Fibroblast of pulmonary artery (primary cell): ENCODE measurements around the gene TUNAR.
A peak's percentile ranks its signal among the peaks of the same experiment; 100 is the strongest.

Experiments
- DNase-seq: peaks from one replicate; pipeline ENCODE4 v3.0.0-alpha.2; 2010; ENCODE audit warnings: low read depth
- H3K4me3 ChIP-seq: replicated peaks from 2 replicates; pipeline ENCODE4 v1.5.1; 2011; ENCODE audit warnings: low read depth, mild to moderate bottlenecking, control low read depth, low read length, moderate library complexity
- TF ChIP-seq, protein P1 (sequence below): IDR thresholded peaks from 2 replicates; pipeline ENCODE4 v1.5.1; 2011; ENCODE audit warnings: mild to moderate bottlenecking, control low read depth, low read length, inconsistent platforms; ENCODE audit errors: missing control alignments

Gene TUNAR

GRCh38 chr14:95876761-95877538, at the start of gene TUNAR:
Gene TUNAR, plus strand, starts transcription at chr14:95876832.
- TF ChIP-seq, protein P1, sequence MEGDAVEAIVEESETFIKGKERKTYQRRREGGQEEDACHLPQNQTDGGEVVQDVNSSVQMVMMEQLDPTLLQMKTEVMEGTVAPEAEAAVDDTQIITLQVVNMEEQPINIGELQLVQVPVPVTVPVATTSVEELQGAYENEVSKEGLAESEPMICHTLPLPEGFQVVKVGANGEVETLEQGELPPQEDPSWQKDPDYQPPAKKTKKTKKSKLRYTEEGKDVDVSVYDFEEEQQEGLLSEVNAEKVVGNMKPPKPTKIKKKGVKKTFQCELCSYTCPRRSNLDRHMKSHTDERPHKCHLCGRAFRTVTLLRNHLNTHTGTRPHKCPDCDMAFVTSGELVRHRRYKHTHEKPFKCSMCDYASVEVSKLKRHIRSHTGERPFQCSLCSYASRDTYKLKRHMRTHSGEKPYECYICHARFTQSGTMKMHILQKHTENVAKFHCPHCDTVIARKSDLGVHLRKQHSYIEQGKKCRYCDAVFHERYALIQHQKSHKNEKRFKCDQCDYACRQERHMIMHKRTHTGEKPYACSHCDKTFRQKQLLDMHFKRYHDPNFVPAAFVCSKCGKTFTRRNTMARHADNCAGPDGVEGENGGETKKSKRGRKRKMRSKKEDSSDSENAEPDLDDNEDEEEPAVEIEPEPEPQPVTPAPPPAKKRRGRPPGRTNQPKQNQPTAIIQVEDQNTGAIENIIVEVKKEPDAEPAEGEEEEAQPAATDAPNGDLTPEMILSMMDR: peak; percentile 28
- DNase-seq: peak; percentile 14
- no peak within 1 kb of the TSS for H3K4me3 ChIP-seq

- H3K4me3 ChIP-seq: no peak overlapping the region
- TF ChIP-seq, protein P1: no peak
- DNase-seq: no peak
These were observed 47.9 kb upstream of the TUNAR start for GRCh38 chr14:95828649-95829265.

GRCh38 chr14:95829321-95829720, 47.3 kb upstream of the TUNAR start:
- TF ChIP-seq, protein P1: no peak
- no peak for DNase-seq

GRCh38 chr14:95830386-95830785, 46.2 kb upstream of the TUNAR start:
- DNase-seq: no peak
- TF ChIP-seq, protein P1: no peak
- no peak overlapping the region for H3K4me3 ChIP-seq

More at GRCh38 chr14:95829321-95829720, 47.3 kb upstream of the TUNAR start:
- no peak overlapping the region for H3K4me3 ChIP-seq

- TF ChIP-seq, protein P1: no peak
- DNase-seq: no peak
- no peak overlapping the region for H3K4me3 ChIP-seq
These were observed 45.6 kb upstream of the TUNAR start for GRCh38 chr14:95831041-95831440.

DNA sequence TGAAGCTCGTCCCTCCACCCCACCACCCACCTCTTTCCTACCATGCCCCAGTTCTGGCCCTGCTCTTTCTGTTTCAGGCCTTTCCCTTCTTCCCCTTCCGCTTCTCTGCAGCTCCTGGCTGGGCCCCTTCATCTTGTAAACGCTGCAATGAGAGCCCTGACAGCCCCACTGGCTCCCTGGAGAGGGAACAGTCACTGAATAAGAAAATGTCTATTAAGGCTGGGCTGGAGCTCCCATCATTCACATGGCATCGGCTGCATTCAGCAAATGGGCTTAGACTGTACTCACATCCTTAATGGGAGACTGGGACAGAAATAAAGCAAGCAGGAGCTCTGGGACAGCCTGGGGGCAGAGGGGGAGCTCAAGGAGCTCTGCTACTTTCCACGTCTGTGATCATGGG, 45.2 kb upstream of the TUNAR start:
- no peak for DNase-seq
- TF ChIP-seq, protein P1: no peak
- no peak overlapping the region for H3K4me3 ChIP-seq
